HG03571 (cell line): ENCODE measurements around the gene XPNPEP1.

Experiments used
- ATAC-seq: cut with Tn5 transposase; IDR thresholded peaks from one replicate; pipeline ENCODE4 v1.9.1; 2021; ENCODE audit not compliant: unreplicated experiment

The XPNPEP1 gene

GRCh38 chr10:109947111-109947920, 24.0 kb upstream of the XPNPEP1 start:
- no peak for ATAC-seq

- no peak for ATAC-seq
Observed at GRCh38 chr10:109946680-109947079, 23.4 kb upstream of the XPNPEP1 start.

DNA sequence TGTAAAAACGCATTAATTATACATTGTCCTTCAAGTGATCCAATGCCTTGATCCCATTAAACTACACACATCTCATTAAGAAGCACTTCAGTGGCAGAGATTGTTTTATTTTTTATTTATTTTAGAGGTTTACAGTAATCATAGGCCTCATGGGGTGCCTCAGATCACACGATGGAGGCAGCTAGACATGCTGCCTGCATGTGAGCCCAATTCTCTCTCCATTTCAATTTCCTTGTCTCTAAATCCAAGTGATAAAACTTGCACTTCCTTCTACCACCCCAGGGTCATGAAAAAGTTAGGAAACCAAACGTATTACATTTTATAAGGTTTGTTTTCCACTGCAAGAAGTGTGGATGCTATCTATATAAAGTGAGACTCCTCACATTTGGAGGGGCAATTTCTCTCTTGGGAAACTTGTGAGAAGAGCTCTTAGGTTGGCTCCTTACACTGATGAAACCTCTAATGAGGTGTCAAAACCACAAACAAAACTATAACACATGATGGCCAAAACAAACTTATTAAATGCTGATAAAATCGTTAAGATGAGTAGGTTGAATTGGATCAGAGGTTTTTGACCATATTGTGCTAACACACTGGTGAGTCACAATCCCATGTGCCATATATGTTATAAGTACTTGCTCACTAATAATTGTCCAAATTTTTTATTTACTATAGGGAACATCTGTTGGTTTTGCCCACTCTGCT, 22.3 kb upstream of the XPNPEP1 start:
- ATAC-seq = no peak

DNA sequence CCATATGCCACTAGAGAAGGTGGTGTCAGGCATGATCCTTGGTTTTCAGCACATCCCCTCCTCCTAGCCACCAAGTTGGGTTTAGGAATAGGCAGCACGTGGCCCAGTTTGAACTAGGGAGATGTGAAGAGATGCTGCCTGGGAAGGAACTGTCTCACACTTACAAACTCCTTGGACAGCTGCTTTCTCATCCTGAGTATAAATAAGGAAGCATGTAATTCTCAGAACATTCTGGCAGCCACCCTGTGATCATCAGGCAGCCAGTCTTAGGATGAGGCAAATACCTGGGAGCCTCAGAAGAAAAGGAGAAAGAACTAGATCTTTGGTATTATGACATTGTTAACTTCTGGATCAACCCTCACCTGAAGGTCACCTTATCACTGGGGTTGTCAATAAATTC, 21.3 kb upstream of the XPNPEP1 start:
- no peak for ATAC-seq

DNA sequence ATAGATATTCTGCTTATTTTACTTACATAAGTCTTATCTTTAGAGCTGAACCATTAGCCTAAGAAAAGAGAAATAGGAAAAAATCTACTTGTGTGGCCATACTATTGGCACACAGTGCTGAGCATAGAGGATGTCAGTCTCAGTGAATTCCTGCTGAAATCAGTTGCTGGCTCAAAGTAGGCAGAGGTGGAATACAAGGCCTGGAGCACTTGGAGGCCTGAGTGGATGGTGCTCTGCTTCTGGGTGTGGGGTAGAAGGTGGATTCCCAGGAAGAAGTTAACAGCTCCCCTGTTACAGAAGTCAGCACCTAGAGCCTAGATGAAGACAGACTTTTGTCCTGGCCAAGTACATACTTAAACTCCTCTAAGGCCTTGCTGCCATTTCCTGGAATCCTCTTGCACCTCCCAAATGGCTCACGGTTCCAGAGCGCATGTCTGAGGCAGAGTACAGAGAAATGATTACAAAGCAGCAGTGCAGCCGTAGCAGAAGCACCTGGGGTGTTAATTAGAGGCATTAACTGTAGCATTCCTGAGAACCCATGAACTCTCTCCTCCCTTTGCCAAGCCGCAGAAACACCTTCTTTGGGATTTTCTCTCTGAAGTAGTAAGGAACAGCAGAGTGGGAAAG, 18.0 kb upstream of the XPNPEP1 start:
- ATAC-seq = no peak

GRCh38 chr10:109940553-109940952, 17.2 kb upstream of the XPNPEP1 start:
- ATAC-seq = no peak

DNA sequence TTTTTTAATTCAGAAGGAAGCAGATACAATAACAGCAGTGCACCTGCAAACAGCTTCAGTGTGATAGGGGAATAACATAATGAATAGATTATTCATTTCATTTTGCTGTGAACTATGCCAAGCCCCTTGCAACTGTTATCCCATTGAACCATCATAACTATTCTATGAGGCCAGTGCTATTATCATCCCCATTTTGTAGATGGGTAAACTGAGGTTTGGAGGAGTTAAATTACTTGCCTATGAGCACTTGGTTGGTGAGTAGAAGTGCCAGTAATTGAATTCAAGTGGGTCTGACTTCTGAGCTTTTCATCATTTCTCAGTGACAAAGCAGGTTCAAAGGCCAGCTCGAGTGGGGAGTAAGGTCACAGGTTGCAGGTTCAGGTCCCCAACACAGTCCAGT, 16.8 kb upstream of the XPNPEP1 start:
- ATAC-seq = no peak

DNA sequence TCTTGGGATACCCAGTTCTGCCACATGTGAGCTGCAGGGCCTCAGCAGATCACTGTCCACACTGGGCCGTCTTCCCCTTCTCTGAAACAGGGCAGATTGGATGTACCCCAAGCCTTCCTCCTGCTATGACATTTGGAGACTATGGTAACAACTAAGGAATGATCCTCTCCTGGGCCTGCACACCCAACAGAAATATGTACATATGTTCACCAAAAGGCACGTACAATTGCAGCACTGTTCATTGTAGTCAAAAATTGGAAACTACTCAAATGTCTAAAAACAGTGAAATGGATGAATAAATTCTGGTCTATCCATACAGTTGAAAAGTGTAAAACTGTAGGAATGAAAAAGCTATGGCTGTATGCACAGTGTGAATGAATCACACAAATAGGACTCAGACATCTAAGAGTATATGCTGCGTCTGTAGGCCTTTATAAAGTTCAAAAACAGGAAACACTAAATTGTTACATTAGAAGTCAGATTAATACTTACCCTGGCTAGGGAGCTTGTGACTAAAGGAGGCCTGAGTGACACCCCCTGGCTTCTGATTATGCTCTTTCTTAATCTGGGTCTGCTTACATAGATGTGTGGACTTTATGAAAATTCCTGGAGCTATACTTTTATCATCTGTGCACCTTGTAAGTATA, 16.1 kb upstream of the XPNPEP1 start:
- ATAC-seq = no peak

GRCh38 chr10:109937460-109938065, 14.3 kb upstream of the XPNPEP1 start:
- ATAC-seq = no peak

DNA sequence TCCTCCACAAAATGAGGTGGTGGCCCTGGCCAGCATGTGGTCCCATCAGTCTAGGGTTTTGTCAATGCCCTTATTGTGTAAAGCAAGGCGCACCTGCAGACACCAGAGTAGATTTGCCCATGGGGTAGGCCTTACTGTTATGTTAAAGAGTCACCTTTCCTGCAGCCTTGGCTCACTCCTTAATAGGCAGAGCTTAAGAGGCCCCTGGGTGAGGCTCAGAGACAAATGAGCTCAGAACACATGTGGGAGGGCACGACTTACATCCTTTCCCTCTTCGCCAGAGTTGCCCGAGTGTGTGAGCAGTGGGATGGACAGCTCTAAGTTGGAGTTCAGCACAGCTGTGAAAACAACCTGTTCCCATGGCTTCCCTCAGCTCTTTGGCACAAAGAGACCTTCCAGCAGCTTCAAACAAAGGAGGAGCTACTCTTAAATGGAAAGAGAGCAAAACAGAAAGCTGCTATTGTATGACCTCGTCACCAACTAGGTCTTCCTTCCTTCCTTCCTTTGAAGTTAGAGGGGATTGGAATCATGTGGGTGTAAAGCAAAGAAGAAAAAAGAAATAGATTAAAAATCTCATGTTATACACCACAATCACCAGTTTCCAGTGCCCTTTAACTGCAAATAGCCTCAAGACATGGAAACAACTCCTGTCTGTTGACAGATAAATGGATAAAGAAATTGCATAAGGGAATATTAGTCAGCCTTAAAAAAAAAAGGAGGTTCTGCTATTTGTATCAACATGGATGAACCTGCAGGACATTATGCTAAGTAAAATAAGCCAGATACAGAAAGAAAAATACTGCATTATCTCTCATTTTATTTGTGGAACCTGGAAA, 11.9 kb upstream of the XPNPEP1 start:
- no peak for ATAC-seq

GRCh38 chr10:109933984-109934565, 10.8 kb upstream of the XPNPEP1 start:
- no peak for ATAC-seq

DNA sequence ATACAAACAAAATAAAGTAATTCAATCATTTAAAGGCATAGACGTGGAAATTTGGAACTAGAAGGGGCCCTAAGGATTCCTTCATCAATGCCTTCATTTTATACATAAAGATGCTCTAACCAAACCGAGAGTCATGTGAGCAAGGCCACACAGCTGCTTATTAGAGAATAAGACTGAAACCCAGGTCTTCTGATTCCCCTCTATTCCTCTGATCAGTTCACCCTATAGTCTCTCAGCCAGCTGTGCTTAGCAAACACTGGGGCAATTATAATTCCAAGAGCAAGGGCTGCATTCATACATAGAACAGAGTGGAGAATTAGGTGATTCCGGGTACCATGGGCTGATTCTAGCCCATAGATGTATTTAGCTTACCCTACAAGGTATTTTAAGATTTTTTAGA, 9.7 kb upstream of the XPNPEP1 start:
- no peak for ATAC-seq

- ATAC-seq = no peak
Observed at GRCh38 chr10:109932391-109932790, 9.1 kb upstream of the XPNPEP1 start.

DNA sequence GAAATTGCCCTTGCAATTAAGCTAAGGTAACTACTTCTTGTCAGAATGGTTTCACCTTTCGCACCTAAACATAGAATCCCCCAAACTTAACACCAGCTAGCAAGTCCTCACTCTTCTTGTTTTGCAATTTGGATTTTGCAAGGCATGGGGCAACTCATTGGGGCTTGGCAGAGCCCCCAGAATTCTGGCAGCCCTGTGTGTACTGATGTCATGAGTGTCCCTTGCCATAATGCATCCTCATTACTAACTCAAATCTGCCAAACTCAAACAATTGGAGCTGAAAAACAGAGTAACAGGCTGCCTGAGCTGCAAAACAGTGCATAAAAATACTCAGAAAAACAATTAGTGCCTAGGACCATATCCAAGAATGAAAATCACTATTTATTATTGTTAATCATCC, 7.9 kb upstream of the XPNPEP1 start:
- no peak for ATAC-seq

GRCh38 chr10:109929501-109930219, 6.3 kb upstream of the XPNPEP1 start:
- ATAC-seq = no peak

DNA sequence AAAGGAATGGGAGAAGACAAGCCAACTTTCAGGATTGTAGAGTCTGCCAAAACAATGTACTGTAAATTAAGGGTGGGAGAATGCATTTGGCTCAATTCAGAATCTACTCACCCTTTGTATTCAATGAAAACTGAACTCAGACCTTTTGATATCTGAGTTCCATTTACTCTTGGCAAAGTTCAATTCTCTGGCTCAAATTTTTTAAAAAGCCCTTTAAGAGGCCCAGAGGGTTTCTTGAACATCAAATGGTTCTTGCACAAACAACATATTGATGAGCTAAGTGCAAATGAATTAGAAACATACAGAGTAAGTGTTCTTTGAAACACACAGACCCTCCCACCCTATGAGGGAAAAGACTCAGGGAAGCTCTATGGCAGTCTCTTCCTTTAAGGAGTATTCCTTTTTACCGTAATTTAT, 5.2 kb upstream of the XPNPEP1 start:
- ATAC-seq = no peak

- ATAC-seq = no peak
Observed at GRCh38 chr10:109926825-109927224, 3.5 kb upstream of the XPNPEP1 start.

GRCh38 chr10:109926061-109926745, 2.9 kb upstream of the XPNPEP1 start:
- no peak for ATAC-seq
